ENCODE measurements around the gene SUPT3H. TPM values are rescaled to one million over a fixed set of nuclear protein-coding genes. Genes with fewer than 3 reads are reported as not detected.

Gene SUPT3H
- polyA plus RNA-seq, 3 donors: 2.4 to 3.5 (median 2.5) TPM

DNA sequence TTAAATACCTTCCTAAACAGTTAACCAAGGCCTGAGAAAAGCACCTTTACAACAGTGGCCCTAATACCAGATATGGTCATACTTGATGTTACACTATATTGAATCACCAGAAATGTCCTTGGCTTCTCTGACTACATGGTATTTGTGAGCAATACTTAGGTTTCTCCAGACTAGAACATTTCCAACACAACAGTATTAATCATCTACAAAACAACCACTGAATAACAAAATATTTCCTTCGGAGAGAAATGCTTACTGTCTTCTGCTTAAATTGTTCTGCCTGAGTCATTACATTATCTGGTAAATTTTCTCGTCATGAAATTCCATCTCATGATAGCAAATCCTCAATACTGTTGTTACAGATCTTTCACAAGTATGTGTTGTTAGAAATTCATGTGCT is 302.5 kb downstream of the SUPT3H start:
- Histone ChIP-seq H4K20me1 (ENCODE audit: insufficient read depth, low read length) (no peaks in the 10 kb centered on the region), H3K27ac (ENCODE audit: low read depth in 1 of 2, low read length in 2 of 2) (no peak overlapping the region), H3K4me1 (ENCODE audit: control insufficient read depth in 1 of 2, insufficient read depth in 2 of 2, low read length in 2 of 2) (peaks cover 2 to 12% of the 10 kb centered on the region in 2 donors), H3K4me3 (replicated peaks in 1 of 3; ENCODE audit: low read depth in 2 of 3, low read length in 3 of 3) (no peak overlapping the region), H3K79me2 (ENCODE audit: insufficient read depth, low read length) (no peaks in the 10 kb centered on the region), H3K9me3 (replicated peaks in 1 of 2; ENCODE audit: control insufficient read depth in 1 of 2, insufficient read depth in 1 of 2, low read length in 2 of 2) (peaks cover 6 to 12% of the 10 kb centered on the region in 2 donors), H3K27me3 (ENCODE audit: control insufficient read depth in 2 of 2, insufficient read depth in 2 of 2, low read length in 2 of 2) (no peaks in the 10 kb centered on the region), H3K4me2 (replicated peaks; ENCODE audit: extremely low read depth, low read length, poor library complexity, severe bottlenecking) (no peak overlapping the region), H2AFZ (ENCODE audit: insufficient read depth, low read depth, low read length, poor library complexity, severe bottlenecking) (no peak overlapping the region), H3K9ac (ENCODE audit: insufficient read depth, low read length, poor library complexity, severe bottlenecking) (no peak overlapping the region), H3K36me3 (replicated peaks in 1 of 2; ENCODE audit: control insufficient read depth in 1 of 2, insufficient read depth in 2 of 2, low read length in 2 of 2) (no peaks in the 10 kb centered on the region)
- H3K36me3 Mint-ChIP-seq: peaks cover 0 to 3% of the 10 kb centered on the region in 2 donors
- H3K4me1 Mint-ChIP-seq: peaks cover 13% of the 10 kb centered on the region
- H3K27ac Mint-ChIP-seq: no peak overlapping the region
- TF ChIP-seq, protein P1, sequence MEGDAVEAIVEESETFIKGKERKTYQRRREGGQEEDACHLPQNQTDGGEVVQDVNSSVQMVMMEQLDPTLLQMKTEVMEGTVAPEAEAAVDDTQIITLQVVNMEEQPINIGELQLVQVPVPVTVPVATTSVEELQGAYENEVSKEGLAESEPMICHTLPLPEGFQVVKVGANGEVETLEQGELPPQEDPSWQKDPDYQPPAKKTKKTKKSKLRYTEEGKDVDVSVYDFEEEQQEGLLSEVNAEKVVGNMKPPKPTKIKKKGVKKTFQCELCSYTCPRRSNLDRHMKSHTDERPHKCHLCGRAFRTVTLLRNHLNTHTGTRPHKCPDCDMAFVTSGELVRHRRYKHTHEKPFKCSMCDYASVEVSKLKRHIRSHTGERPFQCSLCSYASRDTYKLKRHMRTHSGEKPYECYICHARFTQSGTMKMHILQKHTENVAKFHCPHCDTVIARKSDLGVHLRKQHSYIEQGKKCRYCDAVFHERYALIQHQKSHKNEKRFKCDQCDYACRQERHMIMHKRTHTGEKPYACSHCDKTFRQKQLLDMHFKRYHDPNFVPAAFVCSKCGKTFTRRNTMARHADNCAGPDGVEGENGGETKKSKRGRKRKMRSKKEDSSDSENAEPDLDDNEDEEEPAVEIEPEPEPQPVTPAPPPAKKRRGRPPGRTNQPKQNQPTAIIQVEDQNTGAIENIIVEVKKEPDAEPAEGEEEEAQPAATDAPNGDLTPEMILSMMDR (IDR thresholded peaks at IDR 0.05): no peak
- H3K27me3 Mint-ChIP-seq (ENCODE audit: low read depth in 3 of 3): no peaks in the 10 kb centered on the region
- H3K9me3 Mint-ChIP-seq: peaks cover 4 to 25% (median 18%) of the 10 kb centered on the region in 7 donors
- intact Hi-C loops (cut with micrococcal nuclease): no loop called here
- no CpG with 5 or more reads among the region's 2 CpGs for WGBS (ENCODE audit: insufficient coverage)
- DNase-seq: no peak
- H3K4me3 Mint-ChIP-seq: no peak overlapping the region

DNA sequence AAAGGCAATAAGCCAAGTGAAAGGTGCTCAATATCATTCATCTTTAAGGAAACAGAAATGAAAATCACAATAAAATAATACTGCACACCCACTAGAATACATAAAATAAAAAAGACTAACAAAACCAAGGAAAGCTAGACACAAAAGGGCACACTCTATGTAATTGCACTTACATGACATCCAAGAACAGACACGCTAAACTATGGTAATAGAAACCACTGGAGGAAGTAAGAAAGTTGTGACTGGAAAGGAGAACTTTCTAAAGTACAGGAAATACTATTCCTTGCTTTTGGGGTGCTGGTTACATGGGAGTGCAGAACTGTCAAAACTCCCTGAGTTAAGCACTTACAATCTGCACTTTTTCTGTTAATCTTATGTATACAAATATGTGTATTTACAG is 303.3 kb downstream of the SUPT3H start:
- Mint-ChIP-seq H3K27me3 (ENCODE audit: low read depth in 3 of 3) (no peaks in the 10 kb centered on the region), H3K4me1 (peaks cover 13% of the 10 kb centered on the region), H3K4me3 (no peak overlapping the region), H3K36me3 (peaks cover 0 to 2% of the 10 kb centered on the region in 2 donors), H3K9me3 (peaks cover 4 to 19% (median 15%) of the 10 kb centered on the region in 7 donors), H3K27ac (no peak overlapping the region)
- no peak overlapping the region for H3K27ac ChIP-seq (ENCODE audit: low read depth in 1 of 2, low read length in 2 of 2)
- H2AFZ ChIP-seq (ENCODE audit: insufficient read depth, low read depth, low read length, poor library complexity, severe bottlenecking): no peak overlapping the region
- intact Hi-C loops (cut with micrococcal nuclease): no loop called here
- no peak overlapping the region for H3K4me2 ChIP-seq (replicated peaks; ENCODE audit: extremely low read depth, low read length, poor library complexity, severe bottlenecking)
- TF ChIP-seq, protein P1 (IDR thresholded peaks at IDR 0.05): no peak
- peaks cover 2 to 12% of the 10 kb centered on the region in 2 donors for H3K4me1 ChIP-seq (ENCODE audit: control insufficient read depth in 1 of 2, insufficient read depth in 2 of 2, low read length in 2 of 2)
- no peak overlapping the region for H3K4me3 ChIP-seq (replicated peaks in 1 of 3; ENCODE audit: low read depth in 2 of 3, low read length in 3 of 3)
- H4K20me1 ChIP-seq (ENCODE audit: insufficient read depth, low read length): no peaks in the 10 kb centered on the region
- no peaks in the 10 kb centered on the region for H3K79me2 ChIP-seq (ENCODE audit: insufficient read depth, low read length)
- no CpG with 5 or more reads among the region's 1 CpG for WGBS (ENCODE audit: insufficient coverage)
- DNase-seq: peak; percentile 6 to 24 (median 7)
- peaks cover 6 to 12% of the 10 kb centered on the region in 2 donors for H3K9me3 ChIP-seq (replicated peaks in 1 of 2; ENCODE audit: control insufficient read depth in 1 of 2, insufficient read depth in 1 of 2, low read length in 2 of 2)
- H3K9ac ChIP-seq (ENCODE audit: insufficient read depth, low read length, poor library complexity, severe bottlenecking): no peak overlapping the region
- no peaks in the 10 kb centered on the region for H3K27me3 ChIP-seq (ENCODE audit: control insufficient read depth in 2 of 2, insufficient read depth in 2 of 2, low read length in 2 of 2)
- no peaks in the 10 kb centered on the region for H3K36me3 ChIP-seq (replicated peaks in 1 of 2; ENCODE audit: control insufficient read depth in 1 of 2, insufficient read depth in 2 of 2, low read length in 2 of 2)
